GM18868 (cell line): ENCODE measurements around the gene PHIP.

Source experiments
- ATAC-seq: cut with Tn5 transposase; IDR thresholded peaks from one replicate; pipeline ENCODE4 v1.9.1; 2021; ENCODE audit warnings: mild to moderate bottlenecking, moderate library complexity; ENCODE audit not compliant: unreplicated experiment

Gene PHIP

GRCh38 chr6:79011940-79012339, 66.1 kb downstream of the PHIP start:
- ATAC-seq = no peak

- ATAC-seq = no peak
These were observed 67.6 kb downstream of the PHIP start for GRCh38 chr6:79010422-79010821.

- ATAC-seq = no peak
These were observed 68.2 kb downstream of the PHIP start for GRCh38 chr6:79009819-79010218.

GRCh38 chr6:79005497-79005896, 72.6 kb downstream of the PHIP start:
- no peak for ATAC-seq

- no peak for ATAC-seq
These were observed 73.0 kb downstream of the PHIP start for GRCh38 chr6:79005024-79005423.

- no peak for ATAC-seq
These were observed 73.8 kb downstream of the PHIP start for GRCh38 chr6:79004239-79004638.

- ATAC-seq = no peak
These were observed 76.6 kb downstream of the PHIP start for GRCh38 chr6:79001415-79001814.

- no peak for ATAC-seq
These were observed 78.3 kb downstream of the PHIP start for GRCh38 chr6:78999737-79000136.

GRCh38 chr6:78995946-78996345, 82.1 kb downstream of the PHIP start:
- no peak for ATAC-seq

- ATAC-seq = no peak
These were observed 82.7 kb downstream of the PHIP start for GRCh38 chr6:78995346-78995745.

GRCh38 chr6:78993955-78994354, 84.1 kb downstream of the PHIP start:
- no peak for ATAC-seq

- ATAC-seq = no peak
These were observed 88.9 kb downstream of the PHIP start for GRCh38 chr6:78989191-78989590.

- no peak for ATAC-seq
These were observed 91.9 kb downstream of the PHIP start for GRCh38 chr6:78986161-78986560.

GRCh38 chr6:78984225-78984950, 93.7 kb downstream of the PHIP start:
- no peak for ATAC-seq

GRCh38 chr6:78967191-78967590, 110.9 kb downstream of the PHIP start:
- no peak for ATAC-seq

- no peak for ATAC-seq
These were observed 111.5 kb downstream of the PHIP start for GRCh38 chr6:78966542-78966941.

GRCh38 chr6:78962448-78962847, 115.6 kb downstream of the PHIP start:
- no peak for ATAC-seq

- ATAC-seq = no peak
These were observed 123.3 kb downstream of the PHIP start for GRCh38 chr6:78954740-78955139.

GRCh38 chr6:78953798-78954197, 124.3 kb downstream of the PHIP start:
- no peak for ATAC-seq

GRCh38 chr6:78952362-78952761, 125.7 kb downstream of the PHIP start:
- ATAC-seq = no peak

GRCh38 chr6:78948785-78949184, 129.3 kb downstream of the PHIP start:
- ATAC-seq = no peak

GRCh38 chr6:78947962-78948361, 130.1 kb downstream of the PHIP start:
- no peak for ATAC-seq

- ATAC-seq = no peak
These were observed 130.5 kb downstream of the PHIP start for GRCh38 chr6:78947529-78947928.
